ENCODE data around the gene GORAB. TPM values are rescaled to one million over a fixed set of nuclear protein-coding genes. Genes with fewer than 3 reads are reported as not detected.

Gene GORAB
- total and polyA plus RNA-seq, 2 of the 4 experiments (the other 2 are of a cell fraction), result 11.3 to 14.0 TPM

GRCh38 chr1:170580636-170581440 lies 48.9 kb downstream of the GORAB start:
- ATAC-seq (ENCODE audit: low read depth), result no peak
- Histone ChIP-seq H2AFZ (replicated peaks; ENCODE audit: low read length, poor library complexity) (no peak overlapping the region), H3K9ac (ENCODE audit: low read depth, low read length) (no peak overlapping the region), H4K5ac (ENCODE audit: low read depth, low read length) (no peak overlapping the region), H2BK120ac (ENCODE audit: low read depth, low read length) (no peak overlapping the region), H3K79me1 (ENCODE audit: low read depth in 1 of 2, low read length in 2 of 2) (no peaks in the 10 kb centered on the region), H3K9me3 (ENCODE audit: control insufficient read depth, insufficient read depth, low read length) (no peaks in the 10 kb centered on the region), H3K36me3 (ENCODE audit: control insufficient read depth, insufficient read depth, low read length) (no peaks in the 10 kb centered on the region), H3K4me1 (ENCODE audit: control insufficient read depth, insufficient read depth, low read length) (no peaks in the 10 kb centered on the region), H3K14ac (replicated peaks; ENCODE audit: low read depth, low read length) (no peak overlapping the region), H3K4me2 (ENCODE audit: low read depth, low read length) (no peak overlapping the region), H3K9me1 (ENCODE audit: insufficient read depth, low read length) (no peaks in the 10 kb centered on the region), H2BK20ac (ENCODE audit: low read depth, low read length) (no peak overlapping the region), H3K23ac (ENCODE audit: low read depth, low read length) (no peak overlapping the region), H3K27ac (ENCODE audit: insufficient read depth, low read length) (no peak overlapping the region), H2AK9ac (replicated peaks; ENCODE audit: low read depth, low read length, poor library complexity) (no peak overlapping the region), H4K20me1 (ENCODE audit: insufficient read depth, low read length) (no peaks in the 10 kb centered on the region), H2AK5ac (ENCODE audit: low read depth, low read length) (no peak overlapping the region), H3K4ac (ENCODE audit: low read depth, low read length) (no peak overlapping the region), H4K8ac (ENCODE audit: low read depth in 2 of 2, low read length in 2 of 2) (no peak overlapping the region), H4K91ac (ENCODE audit: insufficient read depth, low read depth, low read length) (no peak overlapping the region), H3K56ac (ENCODE audit: extremely low read depth, insufficient read depth, low read length) (no peak overlapping the region), H2BK5ac (ENCODE audit: low read depth, low read length, poor library complexity, severe bottlenecking) (no peak overlapping the region), H3K4me3 (ENCODE audit: insufficient read depth, low read depth, low read length) (no peak overlapping the region), H2BK15ac (ENCODE audit: low read depth, low read length) (no peak overlapping the region), H3K27me3 (ENCODE audit: control insufficient read depth, insufficient read depth, low read length) (no peaks in the 10 kb centered on the region), H3K18ac (ENCODE audit: low read depth, low read length) (no peak overlapping the region)
- WGBS, 2 experiments (ENCODE audit: extremely low coverage in 2 of 2, insufficient read length in 1 of 2), result no CpG with 5 or more reads among the region's 2 CpGs
- TF ChIP-seq RAD21 (IDR thresholded peaks at IDR 0.05; ENCODE audit: low read length) (no peak), SMC3 (IDR thresholded peaks at IDR 0.05; ENCODE audit: low read depth, low read length) (no peak), CHD1 (IDR thresholded peaks at IDR 0.05; ENCODE audit: low read depth, low read length) (no peak), USF2 (IDR thresholded peaks at IDR 0.05; ENCODE audit: low read depth, low read length) (no peak), FOS (IDR thresholded peaks at IDR 0.05; ENCODE audit: low read depth, low read length) (no peak), CEBPB (IDR thresholded peaks at IDR 0.05; ENCODE audit: low read depth, low read length) (no peak), NFE2L2 (IDR thresholded peaks at IDR 0.05; ENCODE audit: low read depth, low read length) (no peak), RCOR1 (IDR thresholded peaks at IDR 0.05; ENCODE audit: insufficient replicate concordance, low read length) (no peak), ELK1 (IDR thresholded peaks at IDR 0.05; ENCODE audit: borderline replicate concordance, low read depth, low read length) (no peak), MXI1 (IDR thresholded peaks at IDR 0.05; ENCODE audit: borderline replicate concordance, low read depth, low read length) (no peak), MAZ (IDR thresholded peaks at IDR 0.05; ENCODE audit: borderline replicate concordance, low read depth, low read length) (no peak), CTCF (conservative IDR thresholded peaks at IDR 0.05; ENCODE audit: low read depth, low read length) (no peak), RFX5 (IDR thresholded peaks at IDR 0.05; ENCODE audit: low read depth, low read length) (no peak), POLR2A (IDR thresholded peaks at IDR 0.05; ENCODE audit: low read depth, low read length) (no peak), MAFK (IDR thresholded peaks at IDR 0.05; ENCODE audit: low read depth, low read length) (no peak)
- dilution Hi-C loops (cut with HindIII; ENCODE audit: low sequenced_read_pairs, unreplicated experiment), result no loop called here
- ChIA-PET CTCF (interaction anchor here (1.1 kb wide), 1 partner anchor 61 kb away, joined by 3 read pairs; no protein-coding TSS in a partner anchor), POLR2A (ENCODE audit: unreplicated experiment) (no interaction called here)
- no TSS peak for BruUV-seq (replicated peaks)
- DNase-seq, result no peak
- intact Hi-C loops (cut with micrococcal nuclease), result no loop called here
- in situ Hi-C loops (cut with MboI; ENCODE audit: low sequenced_read_pairs), result no loop called here
